HG03097 (cell line): Measurements from ENCODE around the gene ELMO1.

Source experiments
- ATAC-seq: cut with Tn5 transposase; IDR thresholded peaks from one replicate; pipeline ENCODE4 v1.9.1; 2021; ENCODE audit not compliant: unreplicated experiment, low FRiP score

ELMO1 gene

GRCh38 chr7:37433166-37433565 lies 15.5 kb downstream of the ELMO1 start:
- ATAC-seq = no peak

- no peak for ATAC-seq
These were observed 16.3 kb downstream of the ELMO1 start for GRCh38 chr7:37432281-37432920.

DNA sequence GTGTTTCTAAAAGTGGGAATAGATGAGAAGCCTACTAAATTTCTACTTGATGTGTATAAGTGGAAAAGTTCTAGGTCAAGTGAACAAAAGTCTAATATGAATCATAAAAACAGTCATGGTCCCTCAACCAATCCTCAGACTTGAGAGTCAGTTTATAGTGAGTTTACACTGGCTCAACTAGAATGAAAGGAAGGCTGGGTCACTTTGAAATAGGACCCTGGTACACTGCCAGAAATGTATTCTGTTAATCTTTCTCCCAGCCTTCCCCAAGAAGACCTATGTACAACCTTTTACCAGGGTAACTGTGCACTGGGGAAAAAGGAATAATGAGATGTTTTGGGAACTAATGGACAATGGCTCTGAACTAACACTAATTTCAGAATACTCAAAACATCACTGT lies 17.3 kb downstream of the ELMO1 start:
- ATAC-seq = no peak

GRCh38 chr7:37430640-37431039 lies 18.0 kb downstream of the ELMO1 start:
- ATAC-seq = no peak

DNA sequence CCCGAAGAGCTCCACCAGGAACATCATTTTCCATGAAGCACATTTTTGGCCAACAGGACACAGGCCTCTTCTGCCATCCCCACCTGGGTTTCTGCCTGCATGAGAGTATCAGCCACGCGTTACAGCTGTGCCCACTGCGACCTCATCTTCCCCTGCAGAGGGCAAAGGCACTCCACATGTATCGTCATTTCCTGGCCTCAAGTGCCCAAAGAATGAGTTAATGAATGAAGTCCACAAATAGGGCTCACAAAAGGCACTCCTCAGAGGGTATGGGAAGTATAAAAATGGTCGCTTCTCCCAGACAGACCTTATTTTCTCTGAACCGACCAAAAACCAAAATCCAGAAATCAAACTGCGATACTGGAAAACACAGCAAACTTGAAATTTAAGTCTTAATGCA lies 18.5 kb downstream of the ELMO1 start:
- ATAC-seq = no peak

GRCh38 chr7:37429435-37429791 lies 19.3 kb downstream of the ELMO1 start:
- ATAC-seq = no peak

- no peak for ATAC-seq
These were observed 19.8 kb downstream of the ELMO1 start for GRCh38 chr7:37428681-37429434.

- no peak for ATAC-seq
These were observed 21.3 kb downstream of the ELMO1 start for GRCh38 chr7:37427276-37427940.

- no peak for ATAC-seq
These were observed 23.2 kb downstream of the ELMO1 start for GRCh38 chr7:37425498-37425897.

DNA sequence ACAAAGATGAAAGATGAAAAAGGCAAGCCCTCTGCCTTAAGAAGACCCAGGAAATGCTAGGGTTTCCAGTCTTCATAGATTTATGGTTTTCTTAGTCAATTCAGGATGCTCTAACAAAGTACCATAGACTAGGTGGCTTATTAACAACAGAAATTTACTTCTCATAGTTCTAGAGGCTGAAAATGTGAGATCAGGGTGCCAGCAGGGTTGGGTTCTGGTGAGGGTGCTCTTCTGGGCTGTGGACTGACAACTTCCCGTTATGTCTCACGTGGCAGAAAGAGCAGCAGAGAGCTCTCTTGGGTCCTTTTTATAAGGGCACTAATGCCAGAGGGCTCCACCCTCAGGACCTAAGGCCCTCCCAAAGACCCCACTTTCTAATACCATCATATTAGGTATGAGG lies 23.7 kb downstream of the ELMO1 start:
- no peak for ATAC-seq

GRCh38 chr7:37424521-37424920 lies 24.1 kb downstream of the ELMO1 start:
- ATAC-seq = no peak

GRCh38 chr7:37421861-37422500 lies 26.7 kb downstream of the ELMO1 start:
- ATAC-seq = no peak

DNA sequence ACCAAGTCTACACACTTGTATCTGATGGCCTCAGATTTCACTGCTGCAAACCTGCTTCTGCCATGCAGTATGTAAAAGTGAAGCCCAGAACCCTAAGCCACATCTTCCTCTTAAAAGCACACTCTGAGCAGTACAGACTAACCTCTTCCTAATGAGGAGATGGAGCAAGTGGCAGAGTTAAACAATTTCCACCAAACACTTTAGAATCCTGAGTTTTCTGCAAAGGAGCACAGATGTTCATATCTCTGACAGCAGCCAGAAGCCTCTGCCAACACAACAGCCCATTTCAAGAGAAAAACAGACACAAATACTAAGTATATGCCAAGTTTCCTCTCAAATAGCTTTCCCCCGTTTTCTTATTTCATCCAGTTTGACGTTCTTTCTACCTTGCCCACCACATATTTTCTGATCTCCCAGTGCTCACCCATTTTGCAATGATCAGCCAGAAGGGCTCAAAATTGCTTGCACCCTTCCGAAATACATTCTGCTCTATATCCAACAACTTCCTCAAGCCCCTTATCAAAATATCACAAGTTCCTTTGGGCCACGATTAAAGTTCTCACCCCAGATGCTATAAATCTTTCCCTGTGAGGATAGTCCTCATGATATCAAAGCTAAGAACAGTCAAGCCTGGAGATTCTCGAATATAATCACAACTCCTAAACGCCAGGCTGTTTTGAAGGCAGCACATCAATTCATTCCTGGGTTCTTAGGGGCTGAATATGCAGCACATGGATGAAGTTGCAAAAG lies 27.5 kb downstream of the ELMO1 start:
- ATAC-seq = no peak

DNA sequence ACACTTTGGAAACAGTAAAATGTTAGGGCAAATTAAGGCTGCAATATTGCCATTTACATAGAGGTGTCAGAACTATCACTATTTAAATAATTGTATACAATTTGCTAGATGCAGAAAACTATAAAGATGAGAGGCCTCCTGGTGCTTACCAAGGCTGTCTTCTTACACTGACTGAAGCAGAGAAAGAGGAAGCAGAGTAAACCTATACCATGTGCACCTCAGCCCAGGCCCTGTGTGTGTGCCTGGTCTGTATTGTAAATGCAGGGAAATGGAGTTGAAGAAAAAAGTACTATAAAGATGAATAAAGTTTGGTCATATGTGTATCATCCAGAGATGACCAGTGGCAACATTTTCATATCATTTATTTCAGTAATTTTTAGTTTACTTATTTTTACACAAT lies 29.2 kb downstream of the ELMO1 start:
- ATAC-seq = no peak

DNA sequence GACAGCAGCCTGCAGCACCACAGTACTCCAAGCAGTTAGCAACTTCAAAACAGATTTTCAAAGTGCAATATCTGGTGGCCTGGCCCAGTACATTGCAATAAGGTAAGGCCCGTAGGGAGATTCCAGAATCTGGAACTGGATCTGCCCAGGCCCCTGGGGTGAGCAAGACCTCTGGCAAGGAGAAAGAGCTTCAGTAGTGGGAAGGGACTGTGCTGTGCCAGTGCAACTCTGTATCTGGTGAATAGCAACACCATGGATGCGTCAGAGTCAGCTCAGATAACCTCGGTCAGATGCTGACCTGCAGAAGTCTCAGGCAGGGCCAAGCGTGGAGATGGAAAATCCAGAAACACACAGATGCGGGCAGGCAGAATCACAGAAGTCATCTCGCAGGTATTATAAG lies 30.3 kb downstream of the ELMO1 start:
- no peak for ATAC-seq

DNA sequence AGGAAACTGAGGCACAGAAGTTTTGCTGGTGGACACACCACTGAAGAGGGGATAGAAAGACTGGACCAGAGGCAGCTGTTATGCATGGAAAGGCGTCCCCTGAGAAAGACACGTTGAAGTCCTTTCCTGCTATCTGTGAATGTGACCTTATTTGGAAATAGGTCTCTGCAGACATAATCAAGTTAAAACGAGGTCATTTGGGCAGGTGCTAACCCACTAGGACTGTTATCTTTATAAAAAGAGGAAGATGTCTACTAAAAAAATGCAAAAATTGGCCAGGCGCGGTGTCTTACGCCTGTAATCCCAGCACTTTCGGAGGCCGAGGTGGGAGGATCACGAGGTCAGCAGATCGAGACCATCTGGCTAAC lies 31.6 kb downstream of the ELMO1 start:
- no peak for ATAC-seq

DNA sequence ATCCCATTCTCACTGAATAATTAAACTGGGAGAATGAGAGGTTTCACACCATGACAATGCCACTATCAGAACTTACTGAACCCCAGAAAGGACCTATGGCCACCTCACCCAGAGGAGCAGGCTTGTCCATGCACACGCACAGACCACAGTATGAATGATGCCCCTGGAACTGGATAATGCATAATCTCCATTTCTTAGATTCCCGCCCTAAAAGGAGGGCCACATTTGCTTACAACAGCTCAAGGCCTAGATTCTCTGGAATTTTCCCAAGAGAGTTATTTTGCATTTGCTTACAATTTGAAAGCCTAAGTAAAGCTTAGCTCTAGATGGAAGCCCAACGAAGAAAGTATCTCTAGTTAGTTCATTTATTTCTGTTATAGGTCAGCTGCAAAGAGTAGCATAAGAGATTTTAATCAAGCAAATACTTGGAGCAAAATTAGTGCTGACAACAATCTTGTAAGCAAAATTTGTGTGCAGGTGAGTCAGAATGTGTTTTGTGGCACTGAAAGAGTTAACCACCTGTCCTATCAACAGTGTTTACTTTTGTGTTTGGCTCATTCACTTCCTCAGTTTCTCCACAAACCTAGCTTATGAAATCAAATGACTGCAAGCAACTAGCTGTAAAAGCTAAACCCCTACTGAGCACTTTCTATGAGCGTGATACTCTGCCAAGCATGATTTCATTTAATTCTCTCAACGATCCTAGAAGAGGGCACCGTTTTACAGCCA lies 32.1 kb downstream of the ELMO1 start:
- no peak for ATAC-seq

DNA sequence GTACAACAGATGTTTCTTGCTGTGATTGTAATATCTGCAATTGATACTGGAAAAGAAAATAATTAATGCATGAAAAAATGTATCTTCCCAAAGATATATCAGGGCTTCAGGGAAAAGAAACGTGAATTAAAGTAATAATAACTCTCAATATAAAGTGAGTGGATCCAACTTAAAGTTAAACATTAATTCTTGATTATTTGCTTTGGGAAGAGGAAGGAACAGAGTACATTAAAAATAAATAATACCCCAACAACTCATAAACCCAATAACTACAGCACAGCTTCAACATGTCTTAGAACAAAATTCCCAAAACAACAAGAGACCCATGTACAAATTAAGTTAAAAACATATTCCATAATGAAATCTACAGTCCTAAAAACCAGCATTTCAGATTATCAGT lies 33.0 kb downstream of the ELMO1 start:
- ATAC-seq = no peak

DNA sequence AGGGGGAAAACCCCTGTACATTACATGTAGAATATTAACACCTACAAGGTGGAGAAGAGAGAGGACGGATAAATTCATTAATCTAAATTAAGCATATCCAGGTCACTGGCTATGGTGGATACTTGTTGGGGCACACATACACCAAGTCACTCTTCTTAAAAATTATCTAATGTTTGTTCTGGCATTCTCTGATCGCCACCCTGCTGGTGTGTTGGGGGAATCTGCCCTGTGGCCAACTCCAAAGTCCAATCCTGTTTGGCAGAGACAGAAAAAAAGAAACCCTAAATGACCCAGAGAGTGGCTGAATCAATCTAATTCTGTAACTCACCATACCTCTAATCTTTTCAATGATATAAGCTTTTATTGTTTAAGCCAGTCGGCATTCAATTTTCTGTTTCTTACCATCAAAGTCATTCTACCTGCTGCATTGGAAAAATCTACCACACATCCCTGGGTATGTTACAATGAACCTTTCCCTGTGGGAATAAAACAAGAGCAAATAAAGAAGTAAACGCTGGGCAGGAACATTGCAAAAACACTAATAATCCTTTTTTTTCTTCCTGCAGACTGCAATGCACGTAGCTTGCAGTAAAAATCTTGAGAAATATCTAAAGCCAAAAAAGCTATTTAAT lies 34.2 kb downstream of the ELMO1 start:
- no peak for ATAC-seq
